ENCODE measurements around the gene CXXC4.

- TF ChIP-seq CTCF (IDR thresholded peaks at IDR 0.05; ENCODE audit: low read depth, low read length): peak; percentile 36
- TF ChIP-seq EZH2phosphoT487 (IDR thresholded peaks at IDR 0.05; ENCODE audit: low read depth): no peak
These were observed 36.7 kb upstream of the CXXC4 start for GRCh38 chr4:104531390-104531789.
